K562 (cell line): Measurements from ENCODE around the gene CAPN12. TPM values are rescaled to one million over a fixed set of nuclear protein-coding genes. Genes with fewer than 3 reads are reported as not detected.

Experiments
- MEF2A ChIP-seq: IDR thresholded peaks from 2 replicates; pipeline ENCODE4 v1.6.1; 2011; ENCODE audit warnings: low read depth, mild to moderate bottlenecking, low read length, moderate library complexity; ENCODE audit not compliant: control insufficient read depth
- MTA1 ChIP-seq: fragments of 450-650 bp; IDR thresholded peaks from 2 replicates; pipeline ENCODE4 v1.6.1; 2017; ENCODE audit warnings: borderline replicate concordance
- NCOR1 ChIP-seq: fragments of 450-650 bp; IDR thresholded peaks from 2 replicates; pipeline ENCODE4 v1.6.1; 2016; ENCODE audit warnings: mild to moderate bottlenecking, moderate library complexity
- NEUROD1 ChIP-seq: fragments of 150-350 bp; IDR thresholded peaks from 2 replicates; pipeline ENCODE4 v1.6.1; 2014; ENCODE audit warnings: borderline replicate concordance, low read length, low read depth; ENCODE audit not compliant: partially characterized antibody
- NFE2 ChIP-seq: IDR thresholded peaks from 2 replicates; pipeline ENCODE4 v1.6.1; 2014; ENCODE audit warnings: antibody characterized with exemption, low read depth
- PCBP2 ChIP-seq: fragments of 200-400 bp; formaldehyde crosslinking; IDR thresholded peaks from 2 replicates; pipeline ENCODE4 v1.6.1; 2018; ENCODE audit warnings: low read length, low read depth, mild to moderate bottlenecking, moderate library complexity; ENCODE audit not compliant: poor library complexity, severe bottlenecking
- TAF1 ChIP-seq: IDR thresholded peaks from 2 replicates; pipeline ENCODE4 v1.6.1; 2011; ENCODE audit warnings: mild to moderate bottlenecking, low read length, moderate library complexity; ENCODE audit not compliant: insufficient read depth, control insufficient read depth, severe bottlenecking; ENCODE audit errors: extremely low read depth
- TAF7 ChIP-seq: fragments of 450-650 bp; IDR thresholded peaks from 2 replicates; pipeline ENCODE4 v1.6.1; 2016; ENCODE audit warnings: missing genetic modification characterization, missing compliant biosample characterization
- ZNF561 ChIP-seq: fragments of 450-650 bp; formaldehyde crosslinking; conservative IDR thresholded peaks from 2 replicates; pipeline ENCODE4 v1.4.0; 2020; ENCODE audit warnings: mild to moderate bottlenecking, moderate library complexity
- ZNF668 ChIP-seq: fragments of 250-450 bp; sonication (Bioruptor Pico); IDR thresholded peaks from 2 replicates; pipeline ENCODE4 v1.8.0; 2022; ENCODE audit warnings: mild to moderate bottlenecking, inconsistent platforms
- ZSCAN32 ChIP-seq: fragments of 450-650 bp; formaldehyde crosslinking; IDR thresholded peaks from 2 replicates; pipeline ENCODE4 v1.4.0; 2020; ENCODE audit warnings: mild to moderate bottlenecking, moderate library complexity
- polyA plus RNA-seq, 8 experiments: library from polyadenylated mRNA; depleted of rRNA in 4 of 8; stranded (reverse) in 5 of 8; unstranded in 3 of 8; fragments of >200 nt; fragmentation: Nextera tagmentation in 2 of 8; fragmentation: Illumina TruSeq in 1 of 8; extraction: Ambion mirVana in 2 of 8; extraction: Trizol in 1 of 8; gene quantifications; 2 replicates each; pipeline versions ENCODE4 v1.2.1 to v1.2.3, GENCODE V29; 2011 to 2014; ENCODE audit warnings: inconsistent platforms in 1 of 8, missing spikeins in 1 of 8
- total RNA-seq, 7 experiments: library from RNA; depleted of rRNA in 6 of 7; stranded (reverse); fragments of >200 nt in 6 of 7; fragmentation: Illumina TruSeq in 2 of 7; extraction: Trizol in 2 of 7; gene quantifications; 2 replicates each; pipeline versions ENCODE4 v1.2.1 to v1.2.3, GENCODE V29; 2011 to 2021; ENCODE audit warnings: low replicate concordance in 1 of 7
- TF ChIP-seq, protein P1 (sequence below): sonication (generic); formaldehyde crosslinking; IDR thresholded peaks from 2 replicates; pipeline ENCODE4 v1.8.1; 2023; ENCODE audit warnings: missing genetic modification reagents, mild to moderate bottlenecking, borderline replicate concordance
- TF ChIP-seq, protein P2 (sequence below): sonication (generic); formaldehyde crosslinking; IDR thresholded peaks from 2 replicates; pipeline ENCODE4 v1.8.0; 2023; ENCODE audit warnings: mild to moderate bottlenecking, missing genetic modification reagents
- TF ChIP-seq, protein P3 (sequence below): sonication (generic); formaldehyde crosslinking; IDR thresholded peaks from 2 replicates; pipeline ENCODE4 v1.8.0; 2023; ENCODE audit warnings: mild to moderate bottlenecking, missing genetic modification reagents
- TF ChIP-seq, protein P4 (sequence below): fragments of 200-800 bp; sonication (Bioruptor generic); IDR thresholded peaks from 2 replicates; pipeline ENCODE4 v1.6.1; 2017; ENCODE audit warnings: missing genetic modification characterization, missing compliant biosample characterization

CAPN12 gene
- total and polyA plus RNA-seq, 9 of the 15 experiments (the other 6 are each of a cell fraction or from before 2014, with no cell fraction given) = 0.83 to 7.0 (median 1.6) TPM

DNA sequence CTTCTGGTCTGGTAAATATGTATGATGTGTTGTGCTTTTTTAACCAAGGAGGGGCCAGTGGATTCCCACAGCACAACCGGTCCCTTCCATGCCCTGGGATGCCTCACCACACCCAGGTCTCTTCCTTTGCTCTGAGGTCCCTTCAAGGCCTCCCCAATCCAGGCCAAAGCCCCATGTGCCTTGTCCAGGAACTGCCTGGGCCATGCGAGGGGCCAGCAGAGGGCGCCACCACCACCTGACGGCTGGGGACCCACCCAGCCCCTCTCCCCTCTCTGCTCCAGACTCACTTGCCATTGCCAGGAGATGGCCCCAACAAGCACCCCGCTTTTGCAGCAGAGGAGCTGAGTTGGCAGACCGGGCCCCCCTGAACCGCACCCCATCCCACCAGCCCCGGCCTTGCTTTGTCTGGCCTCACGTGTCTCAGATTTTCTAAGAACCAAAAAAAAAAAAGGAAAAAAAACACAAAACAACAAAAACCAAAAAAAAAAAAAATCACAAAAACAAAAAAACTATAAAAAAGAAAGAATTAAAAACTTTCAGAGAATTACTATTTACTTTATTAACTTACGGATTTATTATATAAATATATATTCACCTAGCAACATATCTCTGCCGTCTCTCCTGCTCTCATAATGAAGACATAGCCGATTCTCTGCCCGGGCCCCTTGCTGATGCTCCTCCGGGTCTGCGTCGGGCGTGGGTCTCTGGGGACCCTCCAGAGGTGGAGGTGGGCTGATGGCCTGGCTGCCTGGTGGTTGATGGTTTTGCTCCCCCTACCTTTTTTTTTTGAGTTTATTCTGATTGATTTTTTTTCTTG lies 14.4 kb downstream of the CAPN12 start (continued):
- TF ChIP-seq, protein P1, sequence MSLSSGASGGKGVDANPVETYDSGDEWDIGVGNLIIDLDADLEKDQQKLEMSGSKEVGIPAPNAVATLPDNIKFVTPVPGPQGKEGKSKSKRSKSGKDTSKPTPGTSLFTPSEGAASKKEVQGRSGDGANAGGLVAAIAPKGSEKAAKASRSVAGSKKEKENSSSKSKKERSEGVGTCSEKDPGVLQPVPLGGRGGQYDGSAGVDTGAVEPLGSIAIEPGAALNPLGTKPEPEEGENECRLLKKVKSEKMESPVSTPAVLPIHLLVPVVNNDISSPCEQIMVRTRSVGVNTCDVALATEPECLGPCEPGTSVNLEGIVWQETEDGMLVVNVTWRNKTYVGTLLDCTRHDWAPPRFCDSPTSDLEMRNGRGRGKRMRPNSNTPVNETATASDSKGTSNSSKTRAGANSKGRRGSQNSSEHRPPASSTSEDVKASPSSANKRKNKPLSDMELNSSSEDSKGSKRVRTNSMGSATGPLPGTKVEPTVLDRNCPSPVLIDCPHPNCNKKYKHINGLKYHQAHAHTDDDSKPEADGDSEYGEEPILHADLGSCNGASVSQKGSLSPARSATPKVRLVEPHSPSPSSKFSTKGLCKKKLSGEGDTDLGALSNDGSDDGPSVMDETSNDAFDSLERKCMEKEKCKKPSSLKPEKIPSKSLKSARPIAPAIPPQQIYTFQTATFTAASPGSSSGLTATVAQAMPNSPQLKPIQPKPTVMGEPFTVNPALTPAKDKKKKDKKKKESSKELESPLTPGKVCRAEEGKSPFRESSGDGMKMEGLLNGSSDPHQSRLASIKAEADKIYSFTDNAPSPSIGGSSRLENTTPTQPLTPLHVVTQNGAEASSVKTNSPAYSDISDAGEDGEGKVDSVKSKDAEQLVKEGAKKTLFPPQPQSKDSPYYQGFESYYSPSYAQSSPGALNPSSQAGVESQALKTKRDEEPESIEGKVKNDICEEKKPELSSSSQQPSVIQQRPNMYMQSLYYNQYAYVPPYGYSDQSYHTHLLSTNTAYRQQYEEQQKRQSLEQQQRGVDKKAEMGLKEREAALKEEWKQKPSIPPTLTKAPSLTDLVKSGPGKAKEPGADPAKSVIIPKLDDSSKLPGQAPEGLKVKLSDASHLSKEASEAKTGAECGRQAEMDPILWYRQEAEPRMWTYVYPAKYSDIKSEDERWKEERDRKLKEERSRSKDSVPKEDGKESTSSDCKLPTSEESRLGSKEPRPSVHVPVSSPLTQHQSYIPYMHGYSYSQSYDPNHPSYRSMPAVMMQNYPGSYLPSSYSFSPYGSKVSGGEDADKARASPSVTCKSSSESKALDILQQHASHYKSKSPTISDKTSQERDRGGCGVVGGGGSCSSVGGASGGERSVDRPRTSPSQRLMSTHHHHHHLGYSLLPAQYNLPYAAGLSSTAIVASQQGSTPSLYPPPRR = no peak
- TF ChIP-seq ZNF668 (no peak), NEUROD1 (no peak), TAF1 (no peak), PCBP2 (no peak), ZSCAN32 (CRISPR knock-in tag) (no peak), NFE2 (no peak), ZNF561 (CRISPR knock-in tag) (no peak), TAF7 (no peak), MEF2A (no peak), NCOR1 (no peak), MTA1 (0 out of 2 replicates have a peak, but pooled peaks have one; percentile 27)
- TF ChIP-seq, protein P2, sequence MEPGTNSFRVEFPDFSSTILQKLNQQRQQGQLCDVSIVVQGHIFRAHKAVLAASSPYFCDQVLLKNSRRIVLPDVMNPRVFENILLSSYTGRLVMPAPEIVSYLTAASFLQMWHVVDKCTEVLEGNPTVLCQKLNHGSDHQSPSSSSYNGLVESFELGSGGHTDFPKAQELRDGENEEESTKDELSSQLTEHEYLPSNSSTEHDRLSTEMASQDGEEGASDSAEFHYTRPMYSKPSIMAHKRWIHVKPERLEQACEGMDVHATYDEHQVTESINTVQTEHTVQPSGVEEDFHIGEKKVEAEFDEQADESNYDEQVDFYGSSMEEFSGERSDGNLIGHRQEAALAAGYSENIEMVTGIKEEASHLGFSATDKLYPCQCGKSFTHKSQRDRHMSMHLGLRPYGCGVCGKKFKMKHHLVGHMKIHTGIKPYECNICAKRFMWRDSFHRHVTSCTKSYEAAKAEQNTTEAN = no peak
- TF ChIP-seq, protein P3, sequence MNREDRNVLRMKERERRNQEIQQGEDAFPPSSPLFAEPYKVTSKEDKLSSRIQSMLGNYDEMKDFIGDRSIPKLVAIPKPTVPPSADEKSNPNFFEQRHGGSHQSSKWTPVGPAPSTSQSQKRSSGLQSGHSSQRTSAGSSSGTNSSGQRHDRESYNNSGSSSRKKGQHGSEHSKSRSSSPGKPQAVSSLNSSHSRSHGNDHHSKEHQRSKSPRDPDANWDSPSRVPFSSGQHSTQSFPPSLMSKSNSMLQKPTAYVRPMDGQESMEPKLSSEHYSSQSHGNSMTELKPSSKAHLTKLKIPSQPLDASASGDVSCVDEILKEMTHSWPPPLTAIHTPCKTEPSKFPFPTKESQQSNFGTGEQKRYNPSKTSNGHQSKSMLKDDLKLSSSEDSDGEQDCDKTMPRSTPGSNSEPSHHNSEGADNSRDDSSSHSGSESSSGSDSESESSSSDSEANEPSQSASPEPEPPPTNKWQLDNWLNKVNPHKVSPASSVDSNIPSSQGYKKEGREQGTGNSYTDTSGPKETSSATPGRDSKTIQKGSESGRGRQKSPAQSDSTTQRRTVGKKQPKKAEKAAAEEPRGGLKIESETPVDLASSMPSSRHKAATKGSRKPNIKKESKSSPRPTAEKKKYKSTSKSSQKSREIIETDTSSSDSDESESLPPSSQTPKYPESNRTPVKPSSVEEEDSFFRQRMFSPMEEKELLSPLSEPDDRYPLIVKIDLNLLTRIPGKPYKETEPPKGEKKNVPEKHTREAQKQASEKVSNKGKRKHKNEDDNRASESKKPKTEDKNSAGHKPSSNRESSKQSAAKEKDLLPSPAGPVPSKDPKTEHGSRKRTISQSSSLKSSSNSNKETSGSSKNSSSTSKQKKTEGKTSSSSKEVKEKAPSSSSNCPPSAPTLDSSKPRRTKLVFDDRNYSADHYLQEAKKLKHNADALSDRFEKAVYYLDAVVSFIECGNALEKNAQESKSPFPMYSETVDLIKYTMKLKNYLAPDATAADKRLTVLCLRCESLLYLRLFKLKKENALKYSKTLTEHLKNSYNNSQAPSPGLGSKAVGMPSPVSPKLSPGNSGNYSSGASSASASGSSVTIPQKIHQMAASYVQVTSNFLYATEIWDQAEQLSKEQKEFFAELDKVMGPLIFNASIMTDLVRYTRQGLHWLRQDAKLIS = no peak
- TF ChIP-seq, protein P4, sequence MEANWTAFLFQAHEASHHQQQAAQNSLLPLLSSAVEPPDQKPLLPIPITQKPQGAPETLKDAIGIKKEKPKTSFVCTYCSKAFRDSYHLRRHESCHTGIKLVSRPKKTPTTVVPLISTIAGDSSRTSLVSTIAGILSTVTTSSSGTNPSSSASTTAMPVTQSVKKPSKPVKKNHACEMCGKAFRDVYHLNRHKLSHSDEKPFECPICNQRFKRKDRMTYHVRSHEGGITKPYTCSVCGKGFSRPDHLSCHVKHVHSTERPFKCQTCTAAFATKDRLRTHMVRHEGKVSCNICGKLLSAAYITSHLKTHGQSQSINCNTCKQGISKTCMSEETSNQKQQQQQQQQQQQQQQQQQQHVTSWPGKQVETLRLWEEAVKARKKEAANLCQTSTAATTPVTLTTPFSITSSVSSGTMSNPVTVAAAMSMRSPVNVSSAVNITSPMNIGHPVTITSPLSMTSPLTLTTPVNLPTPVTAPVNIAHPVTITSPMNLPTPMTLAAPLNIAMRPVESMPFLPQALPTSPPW = peak; percentile 40
